Lung (tissue), 12 donors: ENCODE measurements around the gene PARP11. TPM values are rescaled to one million over a fixed set of nuclear protein-coding genes. Genes with fewer than 3 reads are reported as not detected.

Experiments used
- ATAC-seq: fragments of 200-7000 bp; cut with Tn5 transposase; one replicate; pipeline ENCODE4 v1.9.1; 2020; ENCODE audit warnings: moderate number of reproducible peaks; ENCODE audit not compliant: insufficient read depth, low FRiP score
- DNase-seq, 3 donors: peaks; one replicate each; pipeline ENCODE4 v3.0.0-alpha.2; 2013 to 2017
- H3K27ac ChIP-seq, 2 donors: one replicate each; pipeline ENCODE4 v1.5.1; 2013; ENCODE audit warnings: mild to moderate bottlenecking in 2 of 2, moderate library complexity in 2 of 2, control low read depth in 1 of 2, inconsistent platforms in 1 of 2, low read depth in 1 of 2, low read length in 1 of 2
- H3K27me3 ChIP-seq, 3 donors: one replicate each; pipeline ENCODE4 v1.5.1; 2013; ENCODE audit warnings: low read length in 2 of 3; ENCODE audit not compliant: control insufficient read depth in 3 of 3, insufficient read depth in 3 of 3
- H3K36me3 ChIP-seq, 4 donors: one replicate each; pipeline ENCODE4 v1.5.1; 2013; ENCODE audit warnings: low read length in 4 of 4, mild to moderate bottlenecking in 1 of 4, moderate library complexity in 1 of 4; ENCODE audit not compliant: control insufficient read depth in 4 of 4, insufficient read depth in 4 of 4
- H3K4me1 ChIP-seq, 5 donors: one replicate each; pipeline ENCODE4 v1.5.1; 2013; ENCODE audit warnings: low read length in 5 of 5, mild to moderate bottlenecking in 2 of 5, moderate library complexity in 1 of 5; ENCODE audit not compliant: control insufficient read depth in 5 of 5, insufficient read depth in 5 of 5
- H3K4me3 ChIP-seq: one replicate; pipeline ENCODE4 v1.5.1; 2013; ENCODE audit warnings: mild to moderate bottlenecking, control low read depth, moderate library complexity
- H3K9ac ChIP-seq, 2 donors: one replicate each; pipeline ENCODE4 v1.5.1; 2013; ENCODE audit warnings: low read length in 2 of 2, control low read depth in 1 of 2; ENCODE audit not compliant: insufficient read depth in 1 of 2
- H3K9me3 ChIP-seq, 4 donors: one replicate each; pipeline ENCODE4 v1.5.1; 2013; ENCODE audit warnings: low read length in 3 of 4, mild to moderate bottlenecking in 1 of 4, moderate library complexity in 1 of 4; ENCODE audit not compliant: control insufficient read depth in 4 of 4, insufficient read depth in 3 of 4
- CTCF ChIP-seq: IDR thresholded peaks from 2 replicates; pipeline ENCODE4 v1.5.1; 2012; ENCODE audit warnings: mild to moderate bottlenecking; ENCODE audit errors: control extremely low read depth, extremely low read depth
- WGBS, 2 donors: extraction: QIAGEN DNeasy Blood & Tissue Kit; methylation state at CpG; one replicate each; pipeline ENCODE4 v1.1.7; 2013; 5-methylcytosine and 5-hydroxymethylcytosine counted together
- polyA plus RNA-seq, 2 donors: library from polyadenylated mRNA; stranded (reverse); fragments of 200-250 nt; gene quantifications; one replicate each; pipeline ENCODE4 v1.2.1, GENCODE V29; 2013
- total RNA-seq, 2 donors: library from RNA; depleted of rRNA in 1 of 2; stranded (reverse); fragments of >200 nt in 1 of 2; gene quantifications; one replicate each; pipeline ENCODE4 v1.2.1, GENCODE V29; 2014 to 2021
- donor health status: control.
- donor health status: control.
- donor health status: Bipolar disorder and iron deficiency.
- donor health status: healthy.
- donor health status: DM: yes; HTN: yes; CAD: no.

Gene PARP11
- total and polyA plus RNA-seq, 4 donors, result 2.7 to 12.8 (median 8.1) TPM

DNA sequence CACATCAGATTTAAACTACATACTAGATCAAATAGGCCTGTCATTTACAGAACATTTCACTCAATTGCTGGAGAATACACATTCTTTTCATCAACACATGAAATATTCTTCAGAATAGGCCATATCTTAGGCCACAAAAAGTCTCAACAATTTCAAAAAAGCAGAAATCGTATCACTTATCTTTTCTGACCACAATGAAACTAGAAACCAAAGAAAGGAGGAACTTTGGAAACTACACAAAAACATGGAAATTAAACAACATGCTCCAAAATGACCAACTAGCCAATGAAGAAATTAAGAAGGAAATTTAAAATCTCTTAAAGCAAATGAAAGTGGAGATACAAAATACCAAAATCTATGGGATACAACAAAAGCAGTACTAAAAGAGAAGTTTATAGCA, 35.1 kb downstream of the PARP11 start:
- Histone ChIP-seq H3K27ac (no peak overlapping the region), H3K27me3 (peaks cover 0 to 4% (median 3%) of the 10 kb centered on the region in 3 donors), H3K9me3 (no peaks in the 10 kb centered on the region), H3K4me1 (peaks cover 0 to 2% (median 0%) of the 10 kb centered on the region in 5 donors), H3K36me3 (peaks cover 0 to 2% (median under 1%) of the 10 kb centered on the region in 4 donors), H3K4me3 (no peak overlapping the region), H3K9ac (no peak overlapping the region)
- ATAC-seq, result no peak
- TF ChIP-seq CTCF, result no peak
- no peak for DNase-seq
- 31 to 67% methylated on average over 1 of the region's 1 CpG for whole genome bisulfite sequencing, 2 donors

DNA sequence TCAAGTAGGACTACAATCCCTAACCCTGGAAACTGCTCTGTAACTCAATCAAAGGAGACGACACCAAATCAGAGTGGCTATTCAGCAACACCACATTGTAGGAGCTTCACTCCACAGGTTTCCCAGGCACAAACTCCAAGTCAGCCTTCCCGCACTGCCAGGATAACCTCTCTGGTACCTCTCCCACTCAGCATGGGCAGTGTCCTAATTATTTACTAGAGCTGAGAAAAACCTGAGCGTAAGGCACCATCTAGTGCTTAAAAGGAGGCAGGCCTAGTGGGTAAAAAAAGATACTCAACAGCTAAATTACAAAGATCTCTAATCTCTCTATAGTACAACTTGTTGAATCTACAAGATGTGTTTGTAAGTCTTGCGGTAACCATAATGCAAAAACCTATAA, 36.1 kb downstream of the PARP11 start:
- DNase-seq (no peak), ATAC-seq (no peak)
- Histone ChIP-seq H3K9ac (no peak overlapping the region), H3K36me3 (peaks cover 0 to 2% (median under 1%) of the 10 kb centered on the region in 4 donors), H3K27ac (no peak overlapping the region), H3K27me3 (peaks cover 0 to 4% (median 3%) of the 10 kb centered on the region in 3 donors), H3K4me3 (no peak overlapping the region), H3K4me1 (peaks cover 0 to 2% (median 0%) of the 10 kb centered on the region in 5 donors), H3K9me3 (no peaks in the 10 kb centered on the region)
- no peak for TF ChIP-seq CTCF
- 93 to 98% methylated on average over 4 of the region's 4 CpGs for WGBS, 2 donors

DNA sequence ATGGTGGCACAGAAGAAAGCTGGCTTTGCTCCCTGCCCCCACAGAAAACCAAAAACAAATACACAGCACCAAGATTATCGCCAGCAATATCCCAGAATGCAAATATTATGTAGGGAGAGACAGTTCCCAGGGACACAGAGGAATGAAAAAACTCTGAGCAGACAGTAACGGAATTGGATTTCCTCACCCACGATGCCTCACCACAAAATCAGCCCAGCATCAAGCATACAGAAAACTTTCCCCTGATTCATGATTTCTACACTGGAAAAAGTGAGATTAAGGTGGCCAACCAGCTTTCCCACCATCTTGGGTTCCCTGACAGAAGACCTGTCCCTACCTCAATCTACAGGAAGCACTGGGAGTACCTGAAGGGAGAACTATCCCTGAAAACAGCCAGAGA, 36.6 kb downstream of the PARP11 start:
- Histone ChIP-seq H3K4me3 (no peak overlapping the region), H3K4me1 (peaks cover 0 to 2% (median 0%) of the 10 kb centered on the region in 5 donors), H3K27me3 (peaks cover 0 to 4% (median 3%) of the 10 kb centered on the region in 3 donors), H3K27ac (no peak overlapping the region), H3K36me3 (peaks cover 0 to 2% (median under 1%) of the 10 kb centered on the region in 4 donors), H3K9ac (no peak overlapping the region), H3K9me3 (no peaks in the 10 kb centered on the region)
- WGBS, 2 donors, result 52 to 83% methylated on average over 3 of the region's 3 CpGs
- ATAC-seq, result no peak
- no peak for TF ChIP-seq CTCF
- no peak for DNase-seq

GRCh38 chr12:3835914-3836313, 37.3 kb downstream of the PARP11 start:
- H3K9ac ChIP-seq, result no peak overlapping the region
- H3K27ac ChIP-seq, result no peak overlapping the region
- H3K9me3 ChIP-seq, result no peaks in the 10 kb centered on the region
- peaks cover 0 to 2% (median under 1%) of the 10 kb centered on the region in 4 donors for H3K36me3 ChIP-seq
- H3K27me3 ChIP-seq, result peaks cover 0 to 4% (median 3%) of the 10 kb centered on the region in 3 donors
- H3K4me3 ChIP-seq, result no peak overlapping the region
- 95% methylated on average over 2 of the region's 2 CpGs for WGBS, 2 donors
- DNase-seq (no peak), ATAC-seq (no peak)
- no peak for TF ChIP-seq CTCF
- H3K4me1 ChIP-seq, result peaks cover 0 to 2% (median 0%) of the 10 kb centered on the region in 5 donors
